GM12878 (cell line): ENCODE measurements around the gene MAD1L1. TPM values are rescaled to one million over a fixed set of nuclear protein-coding genes. Genes with fewer than 3 reads are reported as not detected.

Source experiments
- ATAC-seq: fragments of 200-7000 bp; cut with Tn5 transposase; 3 replicates; pipeline ENCODE4 v1.9.1; 2020; ENCODE audit warnings: mild to moderate bottlenecking, moderate library complexity
- BruUV-seq: library from RNA; stranded (reverse); fragments of 400-500 nt; replicated peaks from 2 replicates; lab custom pipeline; 2021; lab: Mats Ljungman, UMichigan
- CTCF ChIA-PET: fragments of 300-600 bp; sonication (Branson Sonifier 250); formaldehyde crosslinking; extraction: SDS; loops from one replicate; lab custom pipeline; 2021; ENCODE audit warnings: inconsistent platforms; lab: Yijun Ruan, JAX
- POLR2A ChIA-PET: fragments of 350-600 bp; formaldehyde crosslinking; extraction: SDS; loops from one replicate; lab custom pipeline; 2021; ENCODE audit warnings: inconsistent platforms; lab: Charles Lee
- RAD21 ChIA-PET: fragments of 300-600 bp; sonication (Branson Sonifier 250); formaldehyde crosslinking; loops from one replicate; lab custom pipeline; 2023; ENCODE audit warnings: antibody characterized with exemption; ENCODE audit not compliant: unreplicated experiment; lab: Charles Lee
- SMC1A ChIA-PET: fragments of 300-600 bp; sonication (Branson Sonifier 250); formaldehyde crosslinking; loops from one replicate; lab custom pipeline; 2023; ENCODE audit not compliant: unreplicated experiment, uncharacterized antibody; lab: Charles Lee
- DNase-seq: peaks from one replicate; pipeline ENCODE4 v3.0.0-alpha.2; 2011; ENCODE audit warnings: low read depth, low spot score
- FAIRE-seq: peaks from 3 replicates; lab custom pipeline; 2011; peaks lifted over from hg19 to GRCh38; lab: Jason Lieb, UNC
- H2AFZ ChIP-seq: 2 replicates; pipeline ENCODE4 v1.6.0; 2011; ENCODE audit warnings: low read depth, low read length, control low read depth; ENCODE audit not compliant: control insufficient read depth
- H3K27ac ChIP-seq: 2 replicates; pipeline ENCODE4 v1.5.1; 2011; ENCODE audit warnings: control low read depth; ENCODE audit not compliant: control insufficient read depth, insufficient read depth
- H3K27me3 ChIP-seq, 2 experiments: replicated peaks in 1 of 2; 2 replicates each; pipeline versions ENCODE4 v1.6.0 to v1.6.1; 2011; ENCODE audit warnings: low read length in 1 of 2; ENCODE audit not compliant: control insufficient read depth in 2 of 2, insufficient read depth in 2 of 2
- H3K36me3 ChIP-seq, 2 experiments: 2 replicates each; pipeline ENCODE4 v1.5.1; 2011; ENCODE audit warnings: low read length in 1 of 2; ENCODE audit not compliant: control insufficient read depth in 2 of 2, insufficient read depth in 2 of 2
- H3K4me1 ChIP-seq: 2 replicates; pipeline ENCODE4 v1.6.1; 2011; ENCODE audit warnings: mild to moderate bottlenecking, low read length, moderate library complexity, mixed read lengths; ENCODE audit not compliant: control insufficient read depth, insufficient read depth
- H3K4me2 ChIP-seq: 2 replicates; pipeline ENCODE4 v1.6.0; 2011; ENCODE audit warnings: control low read depth; ENCODE audit not compliant: control insufficient read depth, insufficient read depth
- H3K4me3 ChIP-seq: fragments of 200-600 bp; sonication (generic); 2 replicates; pipeline ENCODE4 v1.5.1; 2016
- H3K79me2 ChIP-seq: 2 replicates; pipeline ENCODE4 v1.6.0; 2011; ENCODE audit warnings: low read length; ENCODE audit not compliant: control insufficient read depth, insufficient read depth
- H3K9ac ChIP-seq: 2 replicates; pipeline ENCODE4 v1.8.0; 2011; ENCODE audit warnings: low read length, control low read depth, mixed read lengths; ENCODE audit not compliant: control insufficient read depth, insufficient read depth
- H3K9me3 ChIP-seq: replicated peaks from 3 replicates; pipeline ENCODE4 v1.5.1; 2011; ENCODE audit warnings: mild to moderate bottlenecking, low read length; ENCODE audit not compliant: control insufficient read depth, insufficient read depth
- H4K20me1 ChIP-seq: 2 replicates; pipeline ENCODE4 v1.6.0; 2011; ENCODE audit not compliant: control insufficient read depth, insufficient read depth
- BRCA1 ChIP-seq: IDR thresholded peaks from 2 replicates; pipeline ENCODE4 v1.6.1; 2011; ENCODE audit warnings: low read depth, low read length, improper control_type of control experiment
- CHD2 ChIP-seq: IDR thresholded peaks from 2 replicates; pipeline ENCODE4 v1.6.1; 2011; ENCODE audit warnings: low read depth, low read length, improper control_type of control experiment, borderline replicate concordance
- CHD4 ChIP-seq: fragments of 200-600 bp; sonication (generic); IDR thresholded peaks from 2 replicates; pipeline ENCODE4 v1.6.1; 2016; ENCODE audit warnings: mild to moderate bottlenecking
- MTA3 ChIP-seq: IDR thresholded peaks from 2 replicates; pipeline ENCODE4 v1.6.1; 2012; ENCODE audit warnings: low read length, inconsistent platforms, borderline replicate concordance
- RBBP5 ChIP-seq: fragments of 200-600 bp; sonication (generic); conservative IDR thresholded peaks from 2 replicates; pipeline ENCODE4 v1.6.1; 2016
- SIN3A ChIP-seq: IDR thresholded peaks from 2 replicates; pipeline ENCODE4 v1.6.1; 2012; ENCODE audit warnings: low read depth, low read length, improper control_type of control experiment
- WGBS: methylation state at CpG from one replicate; pipeline ENCODE4 v1.1.6; 2016; ENCODE audit warnings: low lambda C conversion rate; ENCODE audit not compliant: insufficient replicate concordance, insufficient coverage; ENCODE audit errors: missing lambda C conversion rate; 5-methylcytosine and 5-hydroxymethylcytosine counted together
- in situ Hi-C: fragments of 300-500 bp; cut with MboI; formaldehyde crosslinking; loops from 9 replicates; pipeline ENCODE4 v1.14.3; 2018; ENCODE audit warnings: mixed read lengths
- intact Hi-C: fragments of 100-400 bp; cut with micrococcal nuclease; formaldehyde crosslinking; loops from one replicate; pipeline ENCODE4 v1.14.2; 2022; ENCODE audit not compliant: unreplicated experiment
- polyA plus RNA-seq, 11 experiments: library from polyadenylated mRNA; depleted of rRNA in 4 of 11; unstranded in 6 of 11; stranded (reverse) in 5 of 11; fragments of >200 nt; fragmentation: Nextera tagmentation in 4 of 11; fragmentation: Illumina TruSeq in 1 of 11; extraction: Ambion mirVana in 4 of 11; extraction: Trizol in 1 of 11; gene quantifications; 1 replicate in 1 of 11; 2 replicates in 10 of 11; pipeline versions ENCODE4 v1.2.1 to v1.2.3, GENCODE V29; 2011 to 2016; ENCODE audit warnings: inconsistent platforms in 2 of 11, missing spikeins in 2 of 11, low read depth in 1 of 11
- total RNA-seq, 4 experiments: library from RNA; depleted of rRNA in 3 of 4; stranded (reverse); fragments of >200 nt in 3 of 4; fragmentation: Illumina TruSeq in 1 of 4; extraction: Trizol in 1 of 4; gene quantifications; 2 replicates each; pipeline versions ENCODE4 v1.2.1 to v1.2.3, GENCODE V29; 2013 to 2021
- TF ChIP-seq, protein P1 (sequence below): fragments of 450-650 bp; formaldehyde crosslinking; IDR thresholded peaks from 2 replicates; pipeline ENCODE4 v1.4.0; 2020; ENCODE audit warnings: mild to moderate bottlenecking, moderate library complexity
- TF ChIP-seq, protein P2 (sequence below): fragments of 450-650 bp; IDR thresholded peaks from 2 replicates; pipeline ENCODE4 v1.6.1; 2014; ENCODE audit warnings: mild to moderate bottlenecking
- TF ChIP-seq, protein P3 (sequence below): fragments of 450-650 bp; IDR thresholded peaks from 2 replicates; pipeline ENCODE4 v1.6.1; 2017; ENCODE audit warnings: mild to moderate bottlenecking

The MAD1L1 gene
- total and polyA plus RNA-seq, 10 of the 15 experiments (the other 5 are each of a cell fraction or from before 2014, with no cell fraction given), result 2.2 to 76.8 (median 38.3) TPM

DNA sequence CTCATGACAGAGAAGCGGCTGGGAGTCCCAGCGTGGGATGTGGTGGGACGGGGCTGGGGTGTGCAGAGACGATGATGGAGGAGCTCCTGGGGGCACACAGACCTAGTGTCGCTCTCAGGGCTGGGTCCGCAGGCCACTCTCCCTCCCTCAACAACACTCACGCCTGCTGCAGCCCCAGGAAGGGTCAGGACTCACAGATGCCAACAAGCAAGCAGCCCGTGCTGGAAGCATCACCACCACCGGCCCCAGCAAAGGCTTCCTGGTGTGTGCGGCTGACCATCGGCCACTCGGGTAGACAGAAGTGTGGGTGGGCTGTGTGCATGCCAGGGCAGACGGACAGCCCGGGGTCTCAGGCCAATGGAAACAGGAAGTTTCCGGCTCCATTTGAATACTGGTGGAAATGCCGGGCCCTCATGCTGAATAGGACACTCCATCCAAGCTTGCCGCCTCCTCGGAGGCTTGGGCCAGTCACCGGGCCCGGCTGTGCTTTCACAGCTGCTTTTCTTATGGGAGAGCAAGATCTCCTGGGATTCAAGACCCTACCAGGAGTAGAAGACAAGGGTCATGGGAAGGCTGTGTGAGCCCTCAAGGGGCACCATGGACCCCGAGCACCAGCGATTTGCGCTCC is 384.6 kb downstream of the MAD1L1 start:
- no peak for TF ChIP-seq RBBP5
- no peak for TF ChIP-seq CHD2
- no peak for TF ChIP-seq SIN3A
- ChIA-PET POLR2A (no interaction called here), RAD21 (no interaction called here), SMC1A (no interaction called here), CTCF (no interaction called here)
- no TSS peak for BruUV-seq
- ATAC-seq, result no peak
- no peaks in the 10 kb centered on the region for H4K20me1 ChIP-seq
- H3K4me3 ChIP-seq, result no peak overlapping the region
- H3K27me3 ChIP-seq, result no peaks in the 10 kb centered on the region
- no peaks in the 10 kb centered on the region for H3K9me3 ChIP-seq
- in situ Hi-C loops, result no loop called here
- H3K4me2 ChIP-seq, result no peak overlapping the region
- 89% methylated on average over 23 of the region's 23 CpGs for WGBS
- H3K4me1 ChIP-seq, result no peaks in the 10 kb centered on the region
- H3K9ac ChIP-seq, result no peak overlapping the region
- H3K36me3 ChIP-seq, result peaks cover 0 to 2% of the 10 kb centered on the region in 2 experiments; a peak in 2 of 4 replicates
- H2AFZ ChIP-seq, result no peak overlapping the region
- intact Hi-C loops, result no loop called here
- no peak for DNase-seq
- H3K79me2 ChIP-seq, result no peaks in the 10 kb centered on the region
- no peak overlapping the region for H3K27ac ChIP-seq
- FAIRE-seq, result no peak

DNA sequence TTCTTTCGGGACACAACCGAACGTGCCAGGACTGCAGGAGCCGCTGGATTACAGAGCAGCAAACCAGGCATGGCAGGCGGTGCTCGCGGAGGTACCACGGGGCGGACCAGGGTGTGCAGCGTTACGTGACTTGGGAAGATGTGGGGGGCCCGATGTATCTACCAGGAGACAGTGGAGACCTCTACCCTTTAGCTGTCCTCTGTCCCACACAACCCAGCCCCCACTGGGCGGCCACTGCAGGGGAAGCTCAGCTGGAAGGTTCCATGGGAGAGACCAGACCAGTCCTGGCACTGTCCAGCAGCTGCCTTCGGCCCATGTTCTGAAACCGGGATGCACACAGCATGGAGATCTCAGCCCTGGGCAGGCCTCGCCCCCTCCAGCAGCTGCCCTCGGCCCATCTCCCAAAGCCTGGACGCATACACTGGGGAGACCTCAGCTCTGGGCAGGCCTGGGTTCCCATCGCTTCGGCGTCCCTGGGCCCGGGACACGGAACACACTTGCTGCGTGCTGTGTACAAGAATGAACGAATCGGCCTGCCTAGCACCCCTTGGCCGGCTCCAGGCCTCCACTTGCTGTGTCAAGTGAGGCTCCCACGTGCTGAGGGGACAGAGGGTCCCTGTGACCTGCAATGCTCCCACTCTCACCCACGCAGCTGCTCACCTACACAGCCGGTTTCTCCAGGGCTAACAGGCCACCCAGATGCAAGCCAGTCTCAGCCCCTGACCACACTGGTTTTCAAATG is 385.3 kb downstream of the MAD1L1 start:
- CTCF ChIA-PET, result no interaction called here
- Histone ChIP-seq H3K4me2 (no peak overlapping the region), H3K4me3 (no peak overlapping the region), H3K9me3 (no peaks in the 10 kb centered on the region), H3K27me3 (no peaks in the 10 kb centered on the region), H2AFZ (no peak overlapping the region), H3K4me1 (no peaks in the 10 kb centered on the region), H3K36me3 (peaks cover 0 to 2% of the 10 kb centered on the region in 2 experiments; a peak in 2 of 4 replicates), H4K20me1 (no peaks in the 10 kb centered on the region), H3K27ac (no peak overlapping the region), H3K79me2 (no peaks in the 10 kb centered on the region), H3K9ac (no peak overlapping the region)
- no TSS peak for BruUV-seq
- in situ Hi-C loops (no loop called here), intact Hi-C loops (no loop called here)
- no peak for DNase-seq
- no peak for ATAC-seq
- SMC1A ChIA-PET, result no interaction called here
- RAD21 ChIA-PET, result no interaction called here
- POLR2A ChIA-PET, result no interaction called here
- 92% methylated on average over 30 of the region's 30 CpGs for WGBS
- no peak for FAIRE-seq
- TF ChIP-seq BRCA1 (no peak), CHD4 (no peak), MTA3 (no peak)
- TF ChIP-seq, protein P1, sequence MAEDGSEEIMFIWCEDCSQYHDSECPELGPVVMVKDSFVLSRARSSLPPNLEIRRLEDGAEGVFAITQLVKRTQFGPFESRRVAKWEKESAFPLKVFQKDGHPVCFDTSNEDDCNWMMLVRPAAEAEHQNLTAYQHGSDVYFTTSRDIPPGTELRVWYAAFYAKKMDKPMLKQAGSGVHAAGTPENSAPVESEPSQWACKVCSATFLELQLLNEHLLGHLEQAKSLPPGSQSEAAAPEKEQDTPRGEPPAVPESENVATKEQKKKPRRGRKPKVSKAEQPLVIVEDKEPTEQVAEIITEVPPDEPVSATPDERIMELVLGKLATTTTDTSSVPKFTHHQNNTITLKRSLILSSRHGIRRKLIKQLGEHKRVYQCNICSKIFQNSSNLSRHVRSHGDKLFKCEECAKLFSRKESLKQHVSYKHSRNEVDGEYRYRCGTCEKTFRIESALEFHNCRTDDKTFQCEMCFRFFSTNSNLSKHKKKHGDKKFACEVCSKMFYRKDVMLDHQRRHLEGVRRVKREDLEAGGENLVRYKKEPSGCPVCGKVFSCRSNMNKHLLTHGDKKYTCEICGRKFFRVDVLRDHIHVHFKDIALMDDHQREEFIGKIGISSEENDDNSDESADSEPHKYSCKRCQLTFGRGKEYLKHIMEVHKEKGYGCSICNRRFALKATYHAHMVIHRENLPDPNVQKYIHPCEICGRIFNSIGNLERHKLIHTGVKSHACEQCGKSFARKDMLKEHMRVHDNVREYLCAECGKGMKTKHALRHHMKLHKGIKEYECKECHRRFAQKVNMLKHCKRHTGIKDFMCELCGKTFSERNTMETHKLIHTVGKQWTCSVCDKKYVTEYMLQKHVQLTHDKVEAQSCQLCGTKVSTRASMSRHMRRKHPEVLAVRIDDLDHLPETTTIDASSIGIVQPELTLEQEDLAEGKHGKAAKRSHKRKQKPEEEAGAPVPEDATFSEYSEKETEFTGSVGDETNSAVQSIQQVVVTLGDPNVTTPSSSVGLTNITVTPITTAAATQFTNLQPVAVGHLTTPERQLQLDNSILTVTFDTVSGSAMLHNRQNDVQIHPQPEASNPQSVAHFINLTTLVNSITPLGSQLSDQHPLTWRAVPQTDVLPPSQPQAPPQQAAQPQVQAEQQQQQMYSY (CRISPR knock-in tag), result no peak
- TF ChIP-seq, protein P2, sequence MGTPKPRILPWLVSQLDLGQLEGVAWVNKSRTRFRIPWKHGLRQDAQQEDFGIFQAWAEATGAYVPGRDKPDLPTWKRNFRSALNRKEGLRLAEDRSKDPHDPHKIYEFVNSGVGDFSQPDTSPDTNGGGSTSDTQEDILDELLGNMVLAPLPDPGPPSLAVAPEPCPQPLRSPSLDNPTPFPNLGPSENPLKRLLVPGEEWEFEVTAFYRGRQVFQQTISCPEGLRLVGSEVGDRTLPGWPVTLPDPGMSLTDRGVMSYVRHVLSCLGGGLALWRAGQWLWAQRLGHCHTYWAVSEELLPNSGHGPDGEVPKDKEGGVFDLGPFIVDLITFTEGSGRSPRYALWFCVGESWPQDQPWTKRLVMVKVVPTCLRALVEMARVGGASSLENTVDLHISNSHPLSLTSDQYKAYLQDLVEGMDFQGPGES, result no peak
- TF ChIP-seq, protein P3, sequence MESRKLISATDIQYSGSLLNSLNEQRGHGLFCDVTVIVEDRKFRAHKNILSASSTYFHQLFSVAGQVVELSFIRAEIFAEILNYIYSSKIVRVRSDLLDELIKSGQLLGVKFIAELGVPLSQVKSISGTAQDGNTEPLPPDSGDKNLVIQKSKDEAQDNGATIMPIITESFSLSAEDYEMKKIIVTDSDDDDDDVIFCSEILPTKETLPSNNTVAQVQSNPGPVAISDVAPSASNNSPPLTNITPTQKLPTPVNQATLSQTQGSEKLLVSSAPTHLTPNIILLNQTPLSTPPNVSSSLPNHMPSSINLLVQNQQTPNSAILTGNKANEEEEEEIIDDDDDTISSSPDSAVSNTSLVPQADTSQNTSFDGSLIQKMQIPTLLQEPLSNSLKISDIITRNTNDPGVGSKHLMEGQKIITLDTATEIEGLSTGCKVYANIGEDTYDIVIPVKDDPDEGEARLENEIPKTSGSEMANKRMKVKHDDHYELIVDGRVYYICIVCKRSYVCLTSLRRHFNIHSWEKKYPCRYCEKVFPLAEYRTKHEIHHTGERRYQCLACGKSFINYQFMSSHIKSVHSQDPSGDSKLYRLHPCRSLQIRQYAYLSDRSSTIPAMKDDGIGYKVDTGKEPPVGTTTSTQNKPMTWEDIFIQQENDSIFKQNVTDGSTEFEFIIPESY, result no peak
